ENCODE results near the gene MAML2. TPM values are rescaled to one million over a fixed set of nuclear protein-coding genes. Genes with fewer than 3 reads are reported as not detected.

The MAML2 gene
- total RNA-seq, 1 experiment from 2014 or later, result 2.9 TPM

DNA sequence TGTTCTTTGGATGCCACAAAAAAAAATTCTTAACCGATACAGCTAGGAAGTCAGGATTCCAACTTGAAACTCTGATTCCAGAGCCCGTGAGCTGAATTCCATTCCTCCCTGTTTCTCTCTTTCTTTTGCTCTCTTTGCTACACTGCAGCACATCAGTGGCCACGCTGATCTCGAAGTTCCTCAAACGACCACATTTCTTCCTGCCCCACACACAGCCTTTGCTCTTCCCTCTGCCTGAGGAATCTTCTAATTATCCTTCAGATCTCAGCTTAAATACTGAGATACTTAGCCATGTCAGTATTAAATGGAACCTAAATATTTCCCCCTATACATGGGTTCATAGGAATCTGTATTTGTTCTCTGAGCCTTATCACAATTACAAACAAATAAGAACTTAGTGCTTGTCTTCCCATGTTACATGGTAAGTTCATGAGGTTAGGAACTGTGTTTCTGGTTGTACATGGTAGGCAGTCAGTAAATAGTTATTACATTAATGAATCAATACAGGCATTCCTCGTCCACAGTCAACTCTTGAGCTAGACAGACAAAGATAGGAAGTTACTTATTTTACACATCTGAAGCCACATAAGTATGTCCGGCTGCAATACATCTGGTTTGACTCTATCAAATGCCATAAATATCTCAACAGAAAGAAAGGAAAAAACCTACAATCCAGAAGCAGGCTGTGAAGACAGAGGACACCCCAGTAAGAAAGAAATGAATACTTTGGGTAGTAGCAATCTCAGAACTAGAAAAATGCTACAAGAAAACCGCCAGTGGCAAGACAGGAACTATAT, 86.6 kb downstream of the MAML2 start:
- BruUV-seq (replicated peaks), result no TSS peak
- intact Hi-C loops (cut with micrococcal nuclease; ENCODE audit: unreplicated experiment), result no loop called here
- ATAC-seq (no peak), DNase-seq (ENCODE audit: low read depth, low spot score) (no peak)
- no peak overlapping the region for H3K4me3 ChIP-seq (ENCODE audit: low read depth in 2 of 2, low read length in 2 of 2)
- TF ChIP-seq, protein P1, sequence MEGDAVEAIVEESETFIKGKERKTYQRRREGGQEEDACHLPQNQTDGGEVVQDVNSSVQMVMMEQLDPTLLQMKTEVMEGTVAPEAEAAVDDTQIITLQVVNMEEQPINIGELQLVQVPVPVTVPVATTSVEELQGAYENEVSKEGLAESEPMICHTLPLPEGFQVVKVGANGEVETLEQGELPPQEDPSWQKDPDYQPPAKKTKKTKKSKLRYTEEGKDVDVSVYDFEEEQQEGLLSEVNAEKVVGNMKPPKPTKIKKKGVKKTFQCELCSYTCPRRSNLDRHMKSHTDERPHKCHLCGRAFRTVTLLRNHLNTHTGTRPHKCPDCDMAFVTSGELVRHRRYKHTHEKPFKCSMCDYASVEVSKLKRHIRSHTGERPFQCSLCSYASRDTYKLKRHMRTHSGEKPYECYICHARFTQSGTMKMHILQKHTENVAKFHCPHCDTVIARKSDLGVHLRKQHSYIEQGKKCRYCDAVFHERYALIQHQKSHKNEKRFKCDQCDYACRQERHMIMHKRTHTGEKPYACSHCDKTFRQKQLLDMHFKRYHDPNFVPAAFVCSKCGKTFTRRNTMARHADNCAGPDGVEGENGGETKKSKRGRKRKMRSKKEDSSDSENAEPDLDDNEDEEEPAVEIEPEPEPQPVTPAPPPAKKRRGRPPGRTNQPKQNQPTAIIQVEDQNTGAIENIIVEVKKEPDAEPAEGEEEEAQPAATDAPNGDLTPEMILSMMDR (IDR thresholded peaks at IDR 0.05), result no peak
- TF ChIP-seq POLR2AphosphoS5 (IDR thresholded peaks at IDR 0.05; ENCODE audit: low read depth, low read length), result no peak
- no peak for TF ChIP-seq SIN3A (IDR thresholded peaks at IDR 0.05; ENCODE audit: borderline replicate concordance, insufficient read depth, low read depth, low read length)
- no peak for TF ChIP-seq TCF7L2 (IDR thresholded peaks at IDR 0.05; ENCODE audit: low read depth, low read length)
- TF ChIP-seq REST (IDR thresholded peaks at IDR 0.05; ENCODE audit: insufficient read depth in 1 of 2, low read depth in 2 of 2, low read length in 1 of 2), result no peak
- no peak overlapping the region for H3K27ac ChIP-seq (ENCODE audit: low read length)
- H3K9me3 ChIP-seq (ENCODE audit: control insufficient read depth, insufficient read depth, low read depth, low read length), result no peaks in the 10 kb centered on the region
- H3K27me3 ChIP-seq (ENCODE audit: control insufficient read depth, insufficient read depth, low read length), result no peaks in the 10 kb centered on the region
- peaks cover 14% of the 10 kb centered on the region for H3K4me1 ChIP-seq (ENCODE audit: control insufficient read depth, insufficient read depth, low read length)
- H3K36me3 ChIP-seq (ENCODE audit: control insufficient read depth, insufficient read depth, low read length), result no peaks in the 10 kb centered on the region
- ChIA-PET POLR2A (no interaction called here), CTCF (no interaction called here)
- in situ Hi-C loops (cut with HindIII; ENCODE audit: low pct_unique_long_range_greater_than_20kb, low sequenced_read_pairs), result no loop called here

GRCh38 chr11:96254854-96255253, 88.1 kb downstream of the MAML2 start:
- in situ Hi-C loops (cut with HindIII; ENCODE audit: low pct_unique_long_range_greater_than_20kb, low sequenced_read_pairs), result no loop called here
- intact Hi-C loops (cut with micrococcal nuclease; ENCODE audit: unreplicated experiment), result no loop called here
- DNase-seq (ENCODE audit: low read depth, low spot score) (no peak), ATAC-seq (no peak)
- TF ChIP-seq SIN3A (IDR thresholded peaks at IDR 0.05; ENCODE audit: borderline replicate concordance, insufficient read depth, low read depth, low read length), result no peak
- no peak for TF ChIP-seq TCF7L2 (IDR thresholded peaks at IDR 0.05; ENCODE audit: low read depth, low read length)
- ChIA-PET POLR2A (no interaction called here), CTCF (no interaction called here)
- Histone ChIP-seq H3K9me3 (ENCODE audit: control insufficient read depth, insufficient read depth, low read depth, low read length) (no peaks in the 10 kb centered on the region), H3K27ac (ENCODE audit: low read length) (no peak overlapping the region), H3K4me1 (ENCODE audit: control insufficient read depth, insufficient read depth, low read length) (peaks cover 10% of the 10 kb centered on the region), H3K27me3 (ENCODE audit: control insufficient read depth, insufficient read depth, low read length) (no peaks in the 10 kb centered on the region), H3K36me3 (ENCODE audit: control insufficient read depth, insufficient read depth, low read length) (no peaks in the 10 kb centered on the region), H3K4me3 (ENCODE audit: low read depth in 2 of 2, low read length in 2 of 2) (no peak overlapping the region)
- BruUV-seq (replicated peaks), result no TSS peak

GRCh38 chr11:96254087-96254486, 88.9 kb downstream of the MAML2 start:
- DNase-seq (ENCODE audit: low read depth, low spot score) (no peak), ATAC-seq (no peak)
- BruUV-seq (replicated peaks), result no TSS peak
- TF ChIP-seq TCF7L2 (IDR thresholded peaks at IDR 0.05; ENCODE audit: low read depth, low read length), result no peak
- TF ChIP-seq REST (IDR thresholded peaks at IDR 0.05; ENCODE audit: insufficient read depth in 1 of 2, low read depth in 2 of 2, low read length in 1 of 2), result no peak
- no peak for TF ChIP-seq SIN3A (IDR thresholded peaks at IDR 0.05; ENCODE audit: borderline replicate concordance, insufficient read depth, low read depth, low read length)
- TF ChIP-seq, protein P1 (IDR thresholded peaks at IDR 0.05), result no peak
- TF ChIP-seq POLR2AphosphoS5 (IDR thresholded peaks at IDR 0.05; ENCODE audit: low read depth, low read length), result no peak
- Histone ChIP-seq H3K4me1 (ENCODE audit: control insufficient read depth, insufficient read depth, low read length) (peaks cover 4% of the 10 kb centered on the region), H3K36me3 (ENCODE audit: control insufficient read depth, insufficient read depth, low read length) (no peaks in the 10 kb centered on the region), H3K9me3 (ENCODE audit: control insufficient read depth, insufficient read depth, low read depth, low read length) (no peaks in the 10 kb centered on the region), H3K27me3 (ENCODE audit: control insufficient read depth, insufficient read depth, low read length) (no peaks in the 10 kb centered on the region), H3K27ac (ENCODE audit: low read length) (no peak overlapping the region), H3K4me3 (ENCODE audit: low read depth in 2 of 2, low read length in 2 of 2) (no peak overlapping the region)
- POLR2A ChIA-PET, result interaction anchor here (0.6 kb wide), 1 partner anchor 86 kb away, joined by 3 read pairs; no protein-coding TSS in a partner anchor
- CTCF ChIA-PET, result interaction anchor here (0.6 kb wide), 1 partner anchor 245 kb away, joined by 3 read pairs; no protein-coding TSS in a partner anchor
- in situ Hi-C loops (cut with HindIII; ENCODE audit: low pct_unique_long_range_greater_than_20kb, low sequenced_read_pairs), result no loop called here
- intact Hi-C loops (cut with micrococcal nuclease; ENCODE audit: unreplicated experiment), result no loop called here

Data from Panc1 (cell line).